Spleen (tissue), 11 donors: ENCODE data around the gene ATE1. TPM values are rescaled to one million over a fixed set of nuclear protein-coding genes. Genes with fewer than 3 reads are reported as not detected.

ENCODE experiments used
- DNase-seq: peaks from one replicate; pipeline ENCODE4 v3.0.0-alpha.2; 2020
- H3K27ac ChIP-seq, 8 donors: fragments of 200-600 bp; sonication (generic) in 7 of 8; 1 replicate in 4 of 8; 2 replicates in 4 of 8; pipeline versions ENCODE4 v1.5.0 to v1.8.0; 2016 to 2021; ENCODE audit warnings: inconsistent platforms in 4 of 8, mild to moderate bottlenecking in 4 of 8, moderate library complexity in 1 of 8
- H3K27me3 ChIP-seq, 7 donors: fragments of 200-600 bp; sonication (generic) in 6 of 7; replicated peaks in 1 of 7; 1 replicate in 4 of 7; 2 replicates in 3 of 7; pipeline versions ENCODE4 v1.5.0 to v1.8.0; 2016 to 2021; ENCODE audit warnings: inconsistent platforms in 3 of 7, mild to moderate bottlenecking in 1 of 7
- H3K36me3 ChIP-seq, 6 donors: fragments of 200-600 bp; sonication (generic) in 5 of 6; 1 replicate in 4 of 6; 2 replicates in 2 of 6; pipeline versions ENCODE4 v1.5.0 to v1.8.0; 2016 to 2021; ENCODE audit warnings: inconsistent platforms in 2 of 6
- H3K4me1 ChIP-seq, 6 donors: fragments of 200-600 bp; sonication (generic) in 5 of 6; 1 replicate in 3 of 6; 2 replicates in 3 of 6; pipeline versions ENCODE4 v1.5.0 to v1.8.0; 2016 to 2021; ENCODE audit warnings: inconsistent platforms in 3 of 6
- H3K4me3 ChIP-seq, 8 donors: fragments of 200-600 bp; sonication (generic) in 7 of 8; 1 replicate in 4 of 8; 2 replicates in 4 of 8; pipeline versions ENCODE4 v1.5.0 to v1.8.0; 2016 to 2021; ENCODE audit warnings: inconsistent platforms in 4 of 8, mild to moderate bottlenecking in 4 of 8, moderate library complexity in 2 of 8
- H3K9me3 ChIP-seq, 8 donors: fragments of 200-600 bp; sonication (generic) in 7 of 8; 1 replicate in 4 of 8; 2 replicates in 4 of 8; pipeline versions ENCODE4 v1.5.0 to v1.8.0; 2016 to 2021; ENCODE audit warnings: inconsistent platforms in 4 of 8
- CTCF ChIP-seq, 11 experiments: fragments of 200-600 bp in 7 of 11; fragments of 450-650 bp in 4 of 11; sonication (generic) in 4 of 11; IDR thresholded peaks in 8 of 11; conservative IDR thresholded peaks in 3 of 11; 1 replicate in 7 of 11; 2 replicates in 4 of 11; pipeline versions ENCODE4 v1.4.0 to v1.8.0; 2016 to 2021; ENCODE audit warnings: antibody characterized with exemption in 11 of 11, inconsistent platforms in 4 of 11, mild to moderate bottlenecking in 1 of 11
- POLR2A ChIP-seq, 3 donors: fragments of 450-650 bp; IDR thresholded peaks; one replicate each; pipeline ENCODE4 v1.5.1; 2017; ENCODE audit warnings: antibody characterized with exemption in 3 of 3, mild to moderate bottlenecking in 1 of 3
- POLR2AphosphoS5 ChIP-seq, 3 donors: sonication (generic); formaldehyde crosslinking; IDR thresholded peaks; one replicate each; pipeline ENCODE4 v1.5.1; 2017; ENCODE audit warnings: antibody characterized with exemption in 3 of 3
- WGBS, 5 donors: extraction: QIAGEN DNeasy Blood & Tissue Kit in 3 of 5; methylation state at CpG; one replicate each; pipeline versions ENCODE4 v1.1.5 to v1.1.7; 2013 to 2018; 5-methylcytosine and 5-hydroxymethylcytosine counted together
- intact Hi-C: fragments of 100-400 bp; cut with DNase I; formaldehyde crosslinking; loops from one replicate; pipeline ENCODE4 v1.15.0; 2023; ENCODE audit warnings: low total_unique reads
- polyA plus RNA-seq, 3 donors: library from polyadenylated mRNA; stranded (reverse); fragments of 200-250 nt; gene quantifications; one replicate each; pipeline ENCODE4 v1.2.1, GENCODE V29; 2013
- total RNA-seq, 7 donors: library from RNA; depleted of rRNA in 3 of 7; stranded (reverse); fragments of >200 nt in 3 of 7; fragmentation: NEBNext Ultra II Directional in 4 of 7; extraction: Animal tissue kit (Norgen Biotek cat#: 25700) in 4 of 7; gene quantifications; one replicate each; pipeline versions ENCODE4 v1.1.0 to v1.2.1, GENCODE V29; 2016 to 2021
- donor health status: healthy with polysubstance abuse.
- donor health status: DM: no; HTN: no; CAD: no; lungs with moderate emphysema.
- donor health status: DM: no; HTN: no; CAD: no.
- donor health status: Bipolar disorder and iron deficiency.
- donor health status: healthy.
- donor health status: DM: no; HTN: no; CAD: no.
- donor health status: DM: yes; HTN: yes; CAD: no.

ATE1 gene
- total and polyA plus RNA-seq, 10 donors: 5.4 to 38.9 (median 29.9) TPM

- 57 to 82% (median 73%) methylated on average over 4 of the region's 4 CpGs for WGBS, 5 donors
- peaks cover 0 to 66% (median 12%) of the 10 kb centered on the region in 6 donors for H3K36me3 ChIP-seq
- no peaks in the 10 kb centered on the region for H3K27me3 ChIP-seq
- H3K4me1 ChIP-seq: no peaks in the 10 kb centered on the region
- no peak overlapping the region for H3K27ac ChIP-seq
- H3K4me3 ChIP-seq: no peak overlapping the region
- no peak for TF ChIP-seq CTCF (IDR thresholded peaks at IDR 0.05 in 8 of 11, conservative IDR thresholded peaks at IDR 0.05 in 3 of 11)
- no peak for TF ChIP-seq POLR2A (IDR thresholded peaks at IDR 0.05)
- no peak for TF ChIP-seq POLR2AphosphoS5 (IDR thresholded peaks at IDR 0.05)
- DNase-seq: no peak
- intact Hi-C loops: no loop called here
- H3K9me3 ChIP-seq: peaks cover 0 to 14% (median 6%) of the 10 kb centered on the region in 8 donors
Observed at GRCh38 chr10:121854809-121855445, 72.9 kb downstream of the ATE1 start.

GRCh38 chr10:121853950-121854349 lies 73.9 kb downstream of the ATE1 start:
- Histone ChIP-seq H3K9me3 (peaks cover 0 to 14% (median 6%) of the 10 kb centered on the region in 8 donors), H3K4me1 (no peaks in the 10 kb centered on the region), H3K4me3 (no peak overlapping the region), H3K36me3 (peaks cover 0 to 66% (median 16%) of the 10 kb centered on the region in 6 donors), H3K27me3 (no peaks in the 10 kb centered on the region), H3K27ac (no peak overlapping the region)
- intact Hi-C loops: no loop called here
- TF ChIP-seq POLR2A (IDR thresholded peaks at IDR 0.05): no peak
- no peak for TF ChIP-seq CTCF (IDR thresholded peaks at IDR 0.05 in 8 of 11, conservative IDR thresholded peaks at IDR 0.05 in 3 of 11)
- no peak for TF ChIP-seq POLR2AphosphoS5 (IDR thresholded peaks at IDR 0.05)
- DNase-seq: no peak

DNA sequence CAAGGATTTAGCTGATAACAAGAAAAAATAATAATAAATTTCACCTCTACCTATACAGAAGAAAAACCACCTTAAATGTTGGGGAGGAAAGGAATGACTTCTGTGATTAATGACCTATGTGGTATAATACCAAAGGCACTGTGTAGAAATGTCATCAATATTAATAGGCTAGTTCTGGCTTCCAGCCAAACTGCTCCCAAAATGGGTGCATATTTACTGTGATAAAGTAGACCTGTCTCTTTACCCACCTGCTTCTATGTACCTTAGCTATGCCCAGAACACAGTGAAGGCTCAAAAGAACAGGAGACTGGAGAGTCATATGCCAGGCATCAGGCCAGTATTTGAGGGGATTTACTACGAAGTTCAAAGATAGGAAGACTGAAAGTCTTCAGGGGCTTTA lies 76.0 kb downstream of the ATE1 start:
- no peak for TF ChIP-seq POLR2A (IDR thresholded peaks at IDR 0.05)
- no peak for TF ChIP-seq POLR2AphosphoS5 (IDR thresholded peaks at IDR 0.05)
- TF ChIP-seq CTCF (IDR thresholded peaks at IDR 0.05 in 8 of 11, conservative IDR thresholded peaks at IDR 0.05 in 3 of 11): no peak
- no peak for DNase-seq
- WGBS, 5 donors: 82 to 94% (median 88%) methylated on average over 1 of the region's 1 CpG
- Histone ChIP-seq H3K27ac (no peak overlapping the region), H3K9me3 (peaks cover 0 to 10% (median 2%) of the 10 kb centered on the region in 8 donors), H3K4me3 (no peak overlapping the region), H3K4me1 (no peaks in the 10 kb centered on the region), H3K36me3 (peaks cover 0 to 69% (median 22%) of the 10 kb centered on the region in 6 donors), H3K27me3 (no peaks in the 10 kb centered on the region)
- intact Hi-C loops: no loop called here

DNA sequence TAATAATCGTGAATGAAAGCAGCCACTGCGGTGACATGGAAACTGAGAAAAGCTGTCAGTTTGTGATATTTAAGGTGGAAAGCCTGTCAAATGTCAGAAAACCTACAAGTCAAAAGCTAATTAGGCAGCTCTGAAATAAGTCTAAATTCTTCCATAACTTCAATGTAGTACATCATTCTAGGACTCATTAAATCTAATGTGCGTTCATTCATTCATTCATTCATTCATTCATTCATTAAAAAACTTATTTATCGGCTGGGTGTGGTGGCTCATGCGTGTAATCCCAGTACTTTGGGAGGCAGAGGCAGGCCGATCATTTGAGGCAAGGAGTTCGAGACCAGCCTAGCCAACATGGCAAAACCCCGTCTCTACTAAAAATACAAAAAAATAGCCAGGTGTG lies 79.7 kb downstream of the ATE1 start:
- Histone ChIP-seq H3K9me3 (peaks cover 0 to 19% (median 15%) of the 10 kb centered on the region in 8 donors), H3K4me1 (no peaks in the 10 kb centered on the region), H3K27ac (no peak overlapping the region), H3K27me3 (no peaks in the 10 kb centered on the region), H3K4me3 (no peak overlapping the region), H3K36me3 (peaks cover 0 to 76% (median 21%) of the 10 kb centered on the region in 6 donors)
- no peak for DNase-seq
- WGBS, 5 donors: 87 to 95% (median 91%) methylated on average over 8 of the region's 8 CpGs
- intact Hi-C loops: no loop called here
- no peak for TF ChIP-seq POLR2AphosphoS5 (IDR thresholded peaks at IDR 0.05)
- TF ChIP-seq POLR2A (IDR thresholded peaks at IDR 0.05): no peak
- no peak for TF ChIP-seq CTCF (IDR thresholded peaks at IDR 0.05 in 8 of 11, conservative IDR thresholded peaks at IDR 0.05 in 3 of 11)
